ENCODE data around the gene C14orf180. TPM values are rescaled to one million over a fixed set of nuclear protein-coding genes. Genes with fewer than 3 reads are reported as not detected.

The C14orf180 gene
- total RNA-seq, 1 experiment from 2014 or later, result not detected

DNA sequence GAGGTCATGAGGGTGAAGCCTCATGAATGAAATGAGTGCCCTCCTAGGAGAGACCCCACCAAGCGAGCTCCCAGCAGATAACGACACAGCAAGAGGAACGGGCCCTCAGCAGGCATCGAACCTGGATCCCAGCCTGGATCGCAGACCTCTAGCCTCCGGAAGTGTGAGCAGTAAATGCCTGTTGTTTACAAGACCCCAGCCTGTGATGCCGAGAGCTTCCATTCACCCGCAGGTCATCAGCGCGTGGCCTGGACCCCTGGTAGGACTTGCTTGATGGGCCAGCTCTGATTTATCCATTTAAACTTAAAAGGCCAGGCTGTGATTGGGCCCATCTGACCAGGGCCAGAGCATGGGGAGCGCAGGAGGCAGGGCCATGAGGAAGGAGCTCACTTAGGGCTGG, 18.0 kb downstream of the C14orf180 start:
- H3K79me1 ChIP-seq (ENCODE audit: insufficient read depth, low read depth, low read length, poor library complexity, severe bottlenecking), result no peaks in the 10 kb centered on the region
- no peak overlapping the region for H2BK5ac ChIP-seq (ENCODE audit: insufficient read length, low read length)
- Mint-ChIP-seq H3K9me3 (no peaks in the 10 kb centered on the region), H3K4me3 (no peak overlapping the region), H3K36me3 (ENCODE audit: insufficient read depth in 1 of 3, low read depth in 3 of 3) (no peaks in the 10 kb centered on the region), H3K27me3 (ENCODE audit: low read depth) (peaks cover 12% of the 10 kb centered on the region), H3K27ac (no peak overlapping the region), H3K4me1 (peaks cover 0 to 3% of the 10 kb centered on the region in 2 experiments; a peak in 1 of 4 replicates)
- no peaks in the 10 kb centered on the region for H3K27me3 ChIP-seq (ENCODE audit: insufficient read depth, low read length)
- no peak overlapping the region for H4K91ac ChIP-seq (ENCODE audit: insufficient read length, low read depth, low read length)
- no peak overlapping the region for H2BK12ac ChIP-seq (ENCODE audit: insufficient read length, low read depth, low read length)
- H3K27ac ChIP-seq (ENCODE audit: insufficient read length, low read depth, low read length), result no peak overlapping the region
- no peaks in the 10 kb centered on the region for H3K23me2 ChIP-seq (ENCODE audit: insufficient read length, low read depth, low read length, poor library complexity, severe bottlenecking)
- no peaks in the 10 kb centered on the region for H3K9me3 ChIP-seq (ENCODE audit: control insufficient read depth, low read depth, low read length)
- WGBS (ENCODE audit: extremely low coverage, insufficient read length, low lambda C conversion rate), result no CpG with 5 or more reads among the region's 11 CpGs
- no peak overlapping the region for H2BK20ac ChIP-seq (ENCODE audit: low read depth, low read length, poor library complexity, severe bottlenecking)
- H3K14ac ChIP-seq (ENCODE audit: insufficient read depth, low read length), result no peak overlapping the region; the same call in 1 of the 2 replicates
- H2BK15ac ChIP-seq (ENCODE audit: low read depth, low read length), result no peak overlapping the region
- no peaks in the 10 kb centered on the region for H4K20me1 ChIP-seq (ENCODE audit: control insufficient read depth, insufficient read depth, insufficient read length)
- no peak overlapping the region for H3T11ph ChIP-seq (ENCODE audit: low read length)
- H2AFZ ChIP-seq (ENCODE audit: low read length), result no peak overlapping the region
- no peak overlapping the region for H2AK5ac ChIP-seq (ENCODE audit: insufficient read length, low read length)
- TF ChIP-seq, protein P1, sequence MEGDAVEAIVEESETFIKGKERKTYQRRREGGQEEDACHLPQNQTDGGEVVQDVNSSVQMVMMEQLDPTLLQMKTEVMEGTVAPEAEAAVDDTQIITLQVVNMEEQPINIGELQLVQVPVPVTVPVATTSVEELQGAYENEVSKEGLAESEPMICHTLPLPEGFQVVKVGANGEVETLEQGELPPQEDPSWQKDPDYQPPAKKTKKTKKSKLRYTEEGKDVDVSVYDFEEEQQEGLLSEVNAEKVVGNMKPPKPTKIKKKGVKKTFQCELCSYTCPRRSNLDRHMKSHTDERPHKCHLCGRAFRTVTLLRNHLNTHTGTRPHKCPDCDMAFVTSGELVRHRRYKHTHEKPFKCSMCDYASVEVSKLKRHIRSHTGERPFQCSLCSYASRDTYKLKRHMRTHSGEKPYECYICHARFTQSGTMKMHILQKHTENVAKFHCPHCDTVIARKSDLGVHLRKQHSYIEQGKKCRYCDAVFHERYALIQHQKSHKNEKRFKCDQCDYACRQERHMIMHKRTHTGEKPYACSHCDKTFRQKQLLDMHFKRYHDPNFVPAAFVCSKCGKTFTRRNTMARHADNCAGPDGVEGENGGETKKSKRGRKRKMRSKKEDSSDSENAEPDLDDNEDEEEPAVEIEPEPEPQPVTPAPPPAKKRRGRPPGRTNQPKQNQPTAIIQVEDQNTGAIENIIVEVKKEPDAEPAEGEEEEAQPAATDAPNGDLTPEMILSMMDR (conservative IDR thresholded peaks at IDR 0.05), result no peak
- no peak overlapping the region for H2BK120ac ChIP-seq (ENCODE audit: low read depth, low read length, poor library complexity, severe bottlenecking)
- H3K18ac ChIP-seq (ENCODE audit: insufficient read length, low read depth, low read length), result no peak overlapping the region
- no peak overlapping the region for H3K56ac ChIP-seq (ENCODE audit: insufficient read length, low read depth, low read length)
- H3K4ac ChIP-seq (ENCODE audit: low read depth, low read length), result no peak overlapping the region
- no peak overlapping the region for H3K9ac ChIP-seq (ENCODE audit: extremely low read depth, insufficient read length, low read length)
- no peak overlapping the region for H4K5ac ChIP-seq (ENCODE audit: insufficient read length, low read depth, low read length)
- no peak overlapping the region for H3K23ac ChIP-seq (ENCODE audit: insufficient read length, low read depth, low read length)
- H3K4me1 ChIP-seq (ENCODE audit: insufficient read depth, low read length), result no peaks in the 10 kb centered on the region
- H3K4me2 ChIP-seq (ENCODE audit: insufficient read depth, insufficient read length, low read length), result no peak overlapping the region
- H3K79me2 ChIP-seq (ENCODE audit: insufficient read depth, low read length), result no peaks in the 10 kb centered on the region
- no peak for DNase-seq
- no peak overlapping the region for H4K8ac ChIP-seq (replicated peaks; ENCODE audit: insufficient read length, low read depth, low read length)

Data from H9 (cell line).